ENCODE data around the gene PRKCH. TPM values are rescaled to one million over a fixed set of nuclear protein-coding genes. Genes with fewer than 3 reads are reported as not detected.

PRKCH gene
- total RNA-seq, 1 donor from 2014 or later: 9.0 TPM

DNA sequence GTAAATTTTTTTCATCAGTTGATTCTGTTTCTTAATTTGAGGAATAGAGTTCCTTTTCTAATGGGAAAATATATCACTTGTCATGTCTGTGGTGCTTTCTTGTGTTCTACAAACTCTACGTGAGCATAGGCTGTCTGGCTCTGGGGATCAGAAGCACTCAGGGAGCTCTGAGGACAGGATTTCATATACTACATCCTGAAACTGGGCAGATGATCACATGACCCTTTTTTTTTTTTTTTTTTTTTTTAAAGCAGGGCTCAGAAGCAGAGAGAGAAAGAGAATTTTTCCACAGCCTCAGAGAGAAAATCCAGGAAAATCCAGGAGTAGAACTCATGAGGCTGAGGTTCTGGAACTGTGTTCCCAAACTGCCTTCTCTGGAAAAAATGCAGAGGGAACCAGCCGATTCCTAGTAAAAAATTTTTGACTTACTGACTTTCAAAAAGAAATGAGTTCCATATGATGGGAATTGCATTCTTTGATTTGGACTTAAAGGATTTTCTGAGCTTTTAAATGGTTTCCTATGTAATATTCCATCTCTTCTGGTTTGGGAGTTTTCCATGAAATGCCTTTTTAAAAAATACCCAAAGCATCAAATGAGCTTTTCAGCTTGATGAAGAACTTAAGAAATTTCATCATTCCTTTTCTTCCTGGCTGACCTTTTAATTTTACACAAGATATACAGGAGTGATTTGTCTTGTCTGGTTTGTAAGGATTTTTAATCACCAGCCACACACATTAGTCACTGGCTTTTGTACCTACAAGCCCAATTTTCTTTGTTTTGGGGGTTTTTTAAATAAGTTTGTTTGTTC lies 190.9 kb downstream of the PRKCH start:
- no peak overlapping the region for H3K4me3 Mint-ChIP-seq
- H3K9me3 Mint-ChIP-seq: no peaks in the 10 kb centered on the region
- DNase-seq (ENCODE audit: low spot score in 2 of 2, unreplicated experiment in 2 of 2): no peak
- H3K27me3 Mint-ChIP-seq (ENCODE audit: low read depth): no peaks in the 10 kb centered on the region
- peaks cover 38% of the 10 kb centered on the region for H3K4me1 Mint-ChIP-seq
- no peaks in the 10 kb centered on the region for H3K36me3 Mint-ChIP-seq
- peak overlapping the region; percentile 84 for H3K27ac Mint-ChIP-seq
- TF ChIP-seq, protein P1, sequence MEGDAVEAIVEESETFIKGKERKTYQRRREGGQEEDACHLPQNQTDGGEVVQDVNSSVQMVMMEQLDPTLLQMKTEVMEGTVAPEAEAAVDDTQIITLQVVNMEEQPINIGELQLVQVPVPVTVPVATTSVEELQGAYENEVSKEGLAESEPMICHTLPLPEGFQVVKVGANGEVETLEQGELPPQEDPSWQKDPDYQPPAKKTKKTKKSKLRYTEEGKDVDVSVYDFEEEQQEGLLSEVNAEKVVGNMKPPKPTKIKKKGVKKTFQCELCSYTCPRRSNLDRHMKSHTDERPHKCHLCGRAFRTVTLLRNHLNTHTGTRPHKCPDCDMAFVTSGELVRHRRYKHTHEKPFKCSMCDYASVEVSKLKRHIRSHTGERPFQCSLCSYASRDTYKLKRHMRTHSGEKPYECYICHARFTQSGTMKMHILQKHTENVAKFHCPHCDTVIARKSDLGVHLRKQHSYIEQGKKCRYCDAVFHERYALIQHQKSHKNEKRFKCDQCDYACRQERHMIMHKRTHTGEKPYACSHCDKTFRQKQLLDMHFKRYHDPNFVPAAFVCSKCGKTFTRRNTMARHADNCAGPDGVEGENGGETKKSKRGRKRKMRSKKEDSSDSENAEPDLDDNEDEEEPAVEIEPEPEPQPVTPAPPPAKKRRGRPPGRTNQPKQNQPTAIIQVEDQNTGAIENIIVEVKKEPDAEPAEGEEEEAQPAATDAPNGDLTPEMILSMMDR (IDR thresholded peaks at IDR 0.05; ENCODE audit: unreplicated experiment): no peak

DNA sequence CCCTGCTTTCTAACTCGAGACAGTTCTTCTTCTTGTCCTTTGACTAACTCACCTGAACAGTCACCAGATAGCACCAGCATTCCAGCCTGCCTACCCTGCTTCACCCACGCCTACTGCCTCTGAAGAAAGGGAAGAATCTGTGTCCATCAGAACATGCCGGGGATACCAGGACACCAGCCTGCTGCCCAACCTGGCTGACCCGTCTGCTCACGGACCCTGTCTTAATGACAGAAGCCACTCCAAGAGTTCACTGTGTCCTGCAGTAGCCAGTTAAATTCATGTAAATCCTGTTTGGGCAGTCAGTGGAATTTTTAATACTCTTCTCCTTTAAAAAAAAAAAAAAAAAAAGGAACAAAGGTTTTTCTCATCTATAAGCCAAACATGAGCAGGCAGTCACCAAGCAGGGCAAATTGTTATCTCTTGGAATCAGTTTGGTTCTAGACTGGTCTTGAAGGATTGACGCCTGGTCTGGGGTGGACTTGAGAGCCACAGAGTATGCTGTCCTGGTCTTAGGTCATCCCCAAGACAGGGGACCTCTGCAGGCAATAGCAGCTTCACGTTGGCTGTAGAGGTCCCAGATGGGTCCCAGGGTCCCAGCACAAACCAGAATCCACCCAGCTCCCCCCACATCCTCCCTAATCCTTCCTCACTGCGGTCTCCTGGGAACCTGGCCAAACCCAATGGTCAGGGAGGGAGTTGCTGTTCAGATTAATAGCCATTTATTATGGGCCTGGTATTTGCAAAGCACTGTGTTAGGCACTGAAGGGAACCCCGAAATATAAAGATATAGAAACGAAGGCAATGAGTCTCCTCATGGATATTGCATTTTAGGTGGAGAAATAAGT lies 192.8 kb downstream of the PRKCH start:
- Mint-ChIP-seq H3K36me3 (no peaks in the 10 kb centered on the region), H3K9me3 (no peaks in the 10 kb centered on the region), H3K4me1 (peaks cover 41% of the 10 kb centered on the region), H3K27me3 (ENCODE audit: low read depth) (no peaks in the 10 kb centered on the region), H3K4me3 (no peak overlapping the region), H3K27ac (peak overlapping the region; percentile 53)
- TF ChIP-seq, protein P1 (IDR thresholded peaks at IDR 0.05; ENCODE audit: unreplicated experiment): no peak
- DNase-seq (ENCODE audit: low spot score in 2 of 2, unreplicated experiment in 2 of 2): no peak

DNA sequence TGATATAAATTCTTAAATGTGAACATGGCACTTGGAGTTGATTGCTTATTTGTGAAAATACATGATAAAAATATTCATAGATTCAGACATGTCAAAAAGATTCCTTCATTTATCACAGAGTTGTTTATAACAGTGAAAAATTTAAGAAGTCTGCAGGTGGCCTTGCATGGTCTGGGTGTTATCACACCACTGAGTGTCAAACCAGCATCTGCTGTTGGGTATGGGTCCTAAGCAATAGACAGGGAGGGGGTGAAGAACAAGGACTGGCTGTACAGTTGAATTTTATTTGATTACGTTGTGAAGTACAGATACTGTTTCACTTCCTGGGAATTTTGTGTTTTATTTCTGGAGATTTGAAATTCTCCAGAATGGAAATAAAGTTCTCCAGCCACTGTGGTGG lies 193.5 kb downstream of the PRKCH start:
- no peak overlapping the region for H3K4me3 Mint-ChIP-seq
- H3K4me1 Mint-ChIP-seq: peaks cover 41% of the 10 kb centered on the region
- no peaks in the 10 kb centered on the region for H3K9me3 Mint-ChIP-seq
- no peaks in the 10 kb centered on the region for H3K36me3 Mint-ChIP-seq
- no peak for DNase-seq (ENCODE audit: low spot score in 2 of 2, unreplicated experiment in 2 of 2)
- H3K27me3 Mint-ChIP-seq (ENCODE audit: low read depth): no peaks in the 10 kb centered on the region
- peak overlapping the region; percentile 44 for H3K27ac Mint-ChIP-seq
- TF ChIP-seq, protein P1 (IDR thresholded peaks at IDR 0.05; ENCODE audit: unreplicated experiment): no peak

DNA sequence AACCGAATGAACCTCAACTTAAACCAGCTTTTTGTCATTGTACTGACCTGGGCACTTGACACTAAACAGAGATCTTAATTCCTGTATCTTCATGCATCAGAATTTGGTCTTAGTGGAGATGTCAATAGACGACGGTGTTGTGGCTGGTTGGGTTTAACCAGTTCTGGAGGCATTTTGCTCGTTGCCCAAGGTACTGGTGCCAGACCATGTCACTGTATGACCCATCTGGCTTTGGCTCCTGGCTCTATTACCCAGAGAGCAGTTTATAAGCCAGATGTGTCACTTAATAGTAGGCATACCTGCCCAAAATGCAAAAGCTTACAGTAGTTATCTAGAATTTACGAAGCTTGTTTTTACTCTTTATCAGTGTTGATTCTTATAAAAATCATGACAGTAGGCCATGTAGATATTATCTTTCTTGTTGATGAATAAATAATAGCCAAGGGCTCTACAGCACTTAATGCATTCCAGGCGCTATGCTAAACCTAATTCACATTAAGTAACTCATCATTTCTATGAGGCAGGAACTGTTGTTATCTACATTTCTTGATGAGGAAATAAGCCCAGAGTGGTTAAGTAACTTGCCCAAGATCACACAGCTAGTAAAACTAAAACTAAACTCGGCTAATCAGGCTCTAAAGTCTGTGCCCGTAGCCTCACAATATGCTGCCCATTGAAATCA lies 194.2 kb downstream of the PRKCH start:
- Mint-ChIP-seq H3K36me3 (no peaks in the 10 kb centered on the region), H3K4me1 (peaks cover 41% of the 10 kb centered on the region), H3K4me3 (no peak overlapping the region), H3K9me3 (no peaks in the 10 kb centered on the region), H3K27ac (no peak overlapping the region), H3K27me3 (ENCODE audit: low read depth) (no peaks in the 10 kb centered on the region)
- DNase-seq (ENCODE audit: low spot score in 2 of 2, unreplicated experiment in 2 of 2): no peak
- TF ChIP-seq, protein P1 (IDR thresholded peaks at IDR 0.05; ENCODE audit: unreplicated experiment): no peak

DNA sequence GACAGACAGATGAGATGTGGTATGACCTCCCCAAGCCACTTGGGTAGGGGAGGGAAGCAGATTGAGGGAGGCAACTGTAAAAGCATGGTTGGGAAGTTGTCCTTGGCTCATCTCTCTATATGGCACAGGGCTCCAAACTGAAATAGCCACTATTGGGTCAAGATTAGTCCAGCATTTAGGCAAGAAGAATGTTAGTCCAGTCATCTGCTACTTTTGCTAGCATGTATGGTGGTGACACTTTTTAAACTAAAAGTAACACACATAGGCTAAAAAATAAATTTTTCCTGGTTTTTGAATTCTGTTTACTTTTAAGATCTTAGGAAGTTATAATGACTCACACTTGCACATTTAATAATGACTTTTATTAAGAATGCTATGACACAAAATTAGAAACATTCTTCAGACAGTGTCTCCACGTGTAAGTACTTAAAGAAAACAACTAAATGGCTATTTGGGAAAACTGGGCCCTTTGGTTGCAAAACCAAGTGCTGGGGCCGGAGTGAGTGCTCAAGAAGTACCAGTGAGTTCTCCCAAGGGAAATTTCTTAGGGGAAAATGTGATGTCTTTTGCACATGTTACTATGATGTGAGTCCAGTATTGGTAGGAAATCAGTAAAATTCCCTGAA lies 194.9 kb downstream of the PRKCH start:
- no peak overlapping the region for H3K4me3 Mint-ChIP-seq
- peaks cover 41% of the 10 kb centered on the region for H3K4me1 Mint-ChIP-seq
- DNase-seq (ENCODE audit: low spot score in 2 of 2, unreplicated experiment in 2 of 2): no peak
- H3K9me3 Mint-ChIP-seq: no peaks in the 10 kb centered on the region
- no peaks in the 10 kb centered on the region for H3K36me3 Mint-ChIP-seq
- TF ChIP-seq, protein P1 (IDR thresholded peaks at IDR 0.05; ENCODE audit: unreplicated experiment): no peak
- H3K27ac Mint-ChIP-seq: no peak overlapping the region
- no peaks in the 10 kb centered on the region for H3K27me3 Mint-ChIP-seq (ENCODE audit: low read depth)
